Thymus (tissue), 11 donors: ENCODE measurements around the gene LGALS7B. TPM values are rescaled to one million over a fixed set of nuclear protein-coding genes. Genes with fewer than 3 reads are reported as not detected.
"Not testable (repeated sequence)": the region's sequence is repeated elsewhere in the genome, so short reads cannot be mapped to it uniquely, and the experiment has no call there.

Experiments
- DNase-seq, 9 donors: peaks; one replicate each; pipeline ENCODE4 v3.0.0-alpha.2; 2013; ENCODE audit warnings: low spot score in 9 of 9, low read depth in 6 of 9, missing footprints in 1 of 9
- H3K27ac ChIP-seq, 2 donors: one replicate each; pipeline ENCODE4 v1.5.1; 2013; ENCODE audit warnings: control low read depth in 1 of 2, low read depth in 1 of 2, low read length in 1 of 2, mild to moderate bottlenecking in 1 of 2, moderate library complexity in 1 of 2
- H3K27me3 ChIP-seq, 2 donors: one replicate each; pipeline ENCODE4 v1.5.1; 2013; ENCODE audit warnings: low read length in 1 of 2; ENCODE audit not compliant: control insufficient read depth in 2 of 2, insufficient read depth in 1 of 2
- H3K36me3 ChIP-seq, 2 donors: one replicate each; pipeline ENCODE4 v1.5.1; 2013; ENCODE audit warnings: low read length in 1 of 2, mild to moderate bottlenecking in 1 of 2, moderate library complexity in 1 of 2; ENCODE audit not compliant: control insufficient read depth in 2 of 2, insufficient read depth in 2 of 2
- H3K4me1 ChIP-seq, 2 donors: one replicate each; pipeline ENCODE4 v1.5.1; 2013; ENCODE audit warnings: low read length in 2 of 2; ENCODE audit not compliant: control insufficient read depth in 2 of 2, insufficient read depth in 2 of 2
- H3K4me3 ChIP-seq, 2 donors: one replicate each; pipeline ENCODE4 v1.5.1; 2013; ENCODE audit warnings: low read length in 2 of 2, control low read depth in 1 of 2, mild to moderate bottlenecking in 1 of 2
- H3K9me3 ChIP-seq, 2 donors: one replicate each; pipeline ENCODE4 v1.5.1; 2013; ENCODE audit warnings: low read length in 1 of 2, mild to moderate bottlenecking in 1 of 2; ENCODE audit not compliant: control insufficient read depth in 2 of 2, insufficient read depth in 1 of 2
- WGBS: extraction: QIAGEN DNeasy Blood & Tissue Kit; methylation state at CpG from one replicate; pipeline ENCODE4 v1.1.7; 2013; 5-methylcytosine and 5-hydroxymethylcytosine counted together
- polyA plus RNA-seq: library from polyadenylated mRNA; stranded (reverse); fragments of 200-250 nt; gene quantifications from one replicate; pipeline ENCODE4 v1.2.3, GENCODE V29; 2013
- total RNA-seq: library from RNA; stranded (reverse); fragments of 120-200 nt; gene quantifications from one replicate; pipeline ENCODE4 v1.2.4, GENCODE V29; 2013
- donor health status: healthy.

The LGALS7B gene
- total and polyA plus RNA-seq, 2 donors: 14.7 to 234 TPM

DNA sequence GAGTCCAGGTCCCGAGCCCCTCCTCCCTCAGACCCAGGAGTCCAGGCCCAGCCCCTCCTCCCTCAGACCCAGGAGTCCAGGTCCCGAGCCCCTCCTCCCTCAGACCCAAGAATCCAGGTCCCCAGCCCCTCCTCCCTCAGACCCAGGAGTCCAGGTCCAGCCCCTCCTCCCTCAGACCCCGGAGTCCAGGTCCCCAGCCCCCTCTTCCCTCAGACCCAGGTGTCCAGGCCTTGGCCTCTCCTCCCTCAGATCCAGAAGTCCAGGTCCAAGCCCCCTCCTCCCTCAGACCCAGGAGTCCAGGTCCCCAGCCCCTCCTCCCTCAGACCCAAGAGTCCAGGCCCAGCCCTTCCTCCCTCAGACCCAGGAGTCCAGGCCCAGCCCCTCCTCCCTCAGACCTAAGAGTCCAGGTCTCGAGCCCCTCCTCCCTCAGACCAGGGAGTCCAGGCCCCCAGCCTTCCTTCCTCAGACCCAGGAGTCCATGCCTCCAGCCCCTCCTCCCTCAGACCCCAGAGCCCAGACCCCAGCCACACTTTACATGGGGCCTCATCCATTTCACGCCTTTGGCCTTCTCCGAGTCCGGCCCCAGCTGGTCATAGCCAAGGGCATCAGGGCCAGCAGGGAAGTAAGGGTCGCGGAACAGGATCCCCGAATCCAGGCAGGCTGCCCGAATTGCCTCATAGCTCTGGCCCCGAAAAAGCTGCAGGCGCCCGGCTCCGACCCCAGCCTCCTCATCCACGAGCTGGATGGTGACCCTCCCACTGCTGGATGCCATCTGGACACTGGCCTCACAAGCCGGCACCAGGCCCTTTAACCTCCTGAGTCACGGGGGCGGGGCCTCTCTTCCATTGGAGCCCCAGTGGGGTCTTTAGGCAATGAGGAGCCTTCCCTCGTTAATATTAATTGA, 45.4 kb upstream of the LGALS7B start:
- H3K9me3 ChIP-seq: no peaks in the 10 kb centered on the region
- WGBS: 88% methylated on average over 20 of the region's 20 CpGs
- H3K4me3 ChIP-seq: no peak overlapping the region
- no peaks in the 10 kb centered on the region for H3K36me3 ChIP-seq
- DNase-seq: no peak
- H3K27me3 ChIP-seq: peaks cover 0 to 3% of the 10 kb centered on the region in 2 donors
- no peak overlapping the region for H3K27ac ChIP-seq
- H3K4me1 ChIP-seq: no peaks in the 10 kb centered on the region

GRCh38 chr19:38744298-38744681, 44.7 kb upstream of the LGALS7B start, which contains the start of gene CAPN12:
CAPN12 (minus strand) TSS chr19:38744474; CDS start chr19:38744165, 309 bp downstream.
- no peak for DNase-seq
- Histone ChIP-seq H3K27ac (no peak within 1 kb of the TSS), H3K27me3 (no peaks in the 10 kb centered on the region), H3K4me1 (no peaks in the 10 kb centered on the region), H3K36me3 (no peaks in the 10 kb centered on the region), H3K4me3 (no peak within 1 kb of the TSS), H3K9me3 (no peaks in the 10 kb centered on the region)
- WGBS: 92% methylated on average over 10 of the region's 10 CpGs

DNA sequence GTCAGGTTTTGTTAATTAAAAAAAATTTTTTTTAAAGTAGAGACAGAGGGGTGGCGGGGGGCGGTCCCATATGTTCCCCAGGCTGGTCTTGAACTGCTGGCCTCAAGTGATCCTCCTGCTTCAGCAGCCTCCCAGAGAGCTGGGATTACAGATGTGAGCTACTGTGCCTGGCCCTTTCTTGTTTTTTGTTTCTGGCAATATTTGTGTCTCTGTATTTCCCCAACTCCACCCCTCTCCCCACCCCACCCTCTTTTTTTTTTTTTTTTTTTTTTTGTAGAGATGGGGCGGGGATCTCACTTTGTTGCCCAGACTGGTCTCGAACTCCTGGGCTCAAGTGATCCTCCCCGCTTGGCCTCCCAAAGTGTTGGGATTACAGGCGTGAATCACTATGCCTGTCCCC, 44.1 kb upstream of the LGALS7B start:
- 87% methylated on average over 6 of the region's 6 CpGs for WGBS
- no peaks in the 10 kb centered on the region for H3K4me1 ChIP-seq
- no peaks in the 10 kb centered on the region for H3K9me3 ChIP-seq
- H3K36me3 ChIP-seq: no peaks in the 10 kb centered on the region
- no peaks in the 10 kb centered on the region for H3K27me3 ChIP-seq
- no peak for DNase-seq
- H3K4me3 ChIP-seq: no peak overlapping the region
- H3K27ac ChIP-seq: no peak overlapping the region

GRCh38 chr19:38745316-38745715, 43.7 kb upstream of the LGALS7B start:
- Histone ChIP-seq H3K27me3 (peaks cover 0 to under 1% of the 10 kb centered on the region in 2 donors), H3K36me3 (no peaks in the 10 kb centered on the region), H3K4me3 (no peak overlapping the region), H3K27ac (no peak overlapping the region), H3K9me3 (no peaks in the 10 kb centered on the region), H3K4me1 (no peaks in the 10 kb centered on the region)
- 88% methylated on average over 7 of the region's 7 CpGs for WGBS
- no peak for DNase-seq

DNA sequence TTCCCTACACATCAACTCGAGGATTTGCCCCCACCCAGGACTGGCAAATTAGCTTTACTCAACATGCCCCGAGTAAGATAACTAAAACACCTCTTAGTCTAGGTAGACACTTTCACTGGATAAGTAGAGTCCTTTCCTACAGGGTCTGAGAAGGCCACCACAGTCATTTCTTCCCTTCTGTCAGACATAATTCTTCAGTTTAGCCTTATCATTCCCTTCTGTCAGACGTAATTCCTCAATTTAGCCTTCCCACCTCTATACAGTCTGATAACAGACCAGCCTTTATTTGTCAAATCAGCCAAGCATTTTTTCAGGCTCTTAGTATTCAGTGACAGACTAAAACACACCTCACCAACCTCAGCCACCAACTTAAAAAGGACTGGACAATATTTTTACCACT, 35.2 kb upstream of the LGALS7B start:
- H3K27me3 ChIP-seq, H3K27ac ChIP-seq, H3K4me3 ChIP-seq, H3K4me1 ChIP-seq, H3K36me3 ChIP-seq, H3K9me3 ChIP-seq, DNase-seq: not testable (repeated sequence)
- 94% methylated on average over 3 of the region's 3 CpGs for WGBS

DNA sequence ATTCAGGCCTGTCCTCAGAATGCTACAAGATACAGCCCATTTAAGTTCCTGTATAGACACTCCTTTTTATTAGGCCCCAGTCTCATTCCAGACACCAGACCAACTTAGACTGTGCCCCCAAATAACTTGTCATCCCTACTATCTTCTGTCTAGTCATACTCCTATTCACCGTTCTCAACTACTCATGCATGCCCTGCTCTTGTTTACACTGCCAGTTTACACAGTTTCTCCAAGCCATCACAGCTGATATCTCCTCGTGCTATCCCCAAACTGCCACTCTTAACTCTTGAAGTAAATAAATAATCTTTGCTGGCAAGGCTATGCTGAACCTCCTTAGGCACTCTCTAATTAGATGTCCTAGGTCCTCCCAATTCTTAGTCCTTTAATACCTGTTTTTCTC, 34.8 kb upstream of the LGALS7B start:
- H3K27me3 ChIP-seq, H3K9me3 ChIP-seq, DNase-seq, H3K27ac ChIP-seq, H3K4me1 ChIP-seq, H3K36me3 ChIP-seq, H3K4me3 ChIP-seq: not testable (repeated sequence)
- 100% methylated on average over 2 of the region's 2 CpGs for WGBS

- Histone ChIP-seq H3K27ac (no peak overlapping the region), H3K27me3 (no peaks in the 10 kb centered on the region), H3K9me3 (no peaks in the 10 kb centered on the region), H3K4me1 (no peaks in the 10 kb centered on the region), H3K36me3 (no peaks in the 10 kb centered on the region), H3K4me3 (no peak overlapping the region)
- DNase-seq: no peak
- WGBS: 92% methylated on average over 10 of the region's 10 CpGs
These were observed 29.4 kb upstream of the LGALS7B start for GRCh38 chr19:38759590-38760003.

- H3K27me3 ChIP-seq, H3K9me3 ChIP-seq, H3K36me3 ChIP-seq, H3K4me3 ChIP-seq, H3K27ac ChIP-seq, H3K4me1 ChIP-seq, DNase-seq: not testable (repeated sequence)
- WGBS: 88% methylated on average over 6 of the region's 6 CpGs
These were observed 28.0 kb upstream of the LGALS7B start for GRCh38 chr19:38760805-38761517.

DNA sequence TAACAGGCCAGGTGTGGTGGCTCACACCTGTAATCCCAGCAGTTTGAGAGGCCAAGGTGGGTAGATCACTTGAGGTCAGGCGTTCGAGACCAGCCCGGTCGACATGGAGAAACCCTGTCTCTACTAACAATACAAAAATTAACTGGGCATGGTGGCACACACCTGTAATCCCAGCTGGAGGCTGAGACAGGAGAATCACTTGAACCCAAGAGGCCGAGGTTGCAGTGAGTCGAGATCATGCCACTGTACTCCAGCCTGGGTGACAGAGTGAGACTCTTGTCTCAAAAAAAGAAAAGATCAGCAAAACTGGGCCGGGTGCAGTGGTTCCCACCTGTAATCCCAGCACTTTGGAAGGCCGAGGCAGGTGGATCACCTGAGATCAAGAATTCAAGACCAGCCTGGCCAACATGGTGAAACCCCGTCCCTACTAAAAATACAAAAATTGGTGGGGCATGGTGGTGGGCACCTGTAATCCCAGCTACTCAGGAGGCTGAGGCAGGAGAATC, 27.1 kb upstream of the LGALS7B start:
- not testable (repeated sequence) for H3K27ac ChIP-seq, H3K9me3 ChIP-seq, H3K4me1 ChIP-seq, H3K36me3 ChIP-seq, H3K27me3 ChIP-seq, DNase-seq, H3K4me3 ChIP-seq
- 97% methylated on average over 9 of the region's 9 CpGs for WGBS
